GM13976 (cell line): Measurements from ENCODE around the gene PLOD2.

Experiments
- DNase-seq: peaks from one replicate; pipeline ENCODE4 v3.0.0; 2012; ENCODE audit warnings: low spot score
- in situ Hi-C: fragments of 300-500 bp; cut with MboI; formaldehyde crosslinking; loops from one replicate; pipeline ENCODE4 v1.12.0; 2022; ENCODE audit warnings: low sequenced_read_pairs, mixed read lengths, inconsistent platforms; ENCODE audit not compliant: unreplicated experiment
- TF ChIP-seq, protein P1 (sequence below): IDR thresholded peaks from 2 replicates; pipeline ENCODE4 v1.5.1; 2012; ENCODE audit warnings: borderline replicate concordance, mild to moderate bottlenecking; ENCODE audit not compliant: insufficient read depth; ENCODE audit errors: extremely low read depth, missing control alignments, control extremely low read depth

The PLOD2 gene

DNA sequence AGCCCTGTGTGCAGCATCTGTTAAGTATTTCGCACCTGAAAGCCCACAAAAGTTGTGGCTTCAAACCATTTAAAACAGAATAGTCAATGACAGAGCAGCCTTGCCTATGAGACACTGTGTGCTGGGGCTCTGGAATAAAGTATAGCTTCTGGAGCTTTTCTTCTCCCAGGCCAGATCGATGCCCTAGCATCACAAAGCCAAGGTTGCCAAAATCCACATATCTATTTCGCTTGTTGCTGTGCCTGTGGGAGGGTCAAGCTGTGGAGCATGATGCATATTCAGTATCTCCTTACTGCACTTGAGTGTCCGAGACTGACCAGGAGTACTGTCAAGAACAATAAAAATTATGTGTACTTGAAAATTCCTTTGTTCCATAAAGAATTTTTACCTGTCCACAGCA lies 7.6 kb downstream of the PLOD2 start:
- DNase-seq = no peak
- in situ Hi-C loops = no loop called here
- TF ChIP-seq, protein P1, sequence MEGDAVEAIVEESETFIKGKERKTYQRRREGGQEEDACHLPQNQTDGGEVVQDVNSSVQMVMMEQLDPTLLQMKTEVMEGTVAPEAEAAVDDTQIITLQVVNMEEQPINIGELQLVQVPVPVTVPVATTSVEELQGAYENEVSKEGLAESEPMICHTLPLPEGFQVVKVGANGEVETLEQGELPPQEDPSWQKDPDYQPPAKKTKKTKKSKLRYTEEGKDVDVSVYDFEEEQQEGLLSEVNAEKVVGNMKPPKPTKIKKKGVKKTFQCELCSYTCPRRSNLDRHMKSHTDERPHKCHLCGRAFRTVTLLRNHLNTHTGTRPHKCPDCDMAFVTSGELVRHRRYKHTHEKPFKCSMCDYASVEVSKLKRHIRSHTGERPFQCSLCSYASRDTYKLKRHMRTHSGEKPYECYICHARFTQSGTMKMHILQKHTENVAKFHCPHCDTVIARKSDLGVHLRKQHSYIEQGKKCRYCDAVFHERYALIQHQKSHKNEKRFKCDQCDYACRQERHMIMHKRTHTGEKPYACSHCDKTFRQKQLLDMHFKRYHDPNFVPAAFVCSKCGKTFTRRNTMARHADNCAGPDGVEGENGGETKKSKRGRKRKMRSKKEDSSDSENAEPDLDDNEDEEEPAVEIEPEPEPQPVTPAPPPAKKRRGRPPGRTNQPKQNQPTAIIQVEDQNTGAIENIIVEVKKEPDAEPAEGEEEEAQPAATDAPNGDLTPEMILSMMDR = no peak

DNA sequence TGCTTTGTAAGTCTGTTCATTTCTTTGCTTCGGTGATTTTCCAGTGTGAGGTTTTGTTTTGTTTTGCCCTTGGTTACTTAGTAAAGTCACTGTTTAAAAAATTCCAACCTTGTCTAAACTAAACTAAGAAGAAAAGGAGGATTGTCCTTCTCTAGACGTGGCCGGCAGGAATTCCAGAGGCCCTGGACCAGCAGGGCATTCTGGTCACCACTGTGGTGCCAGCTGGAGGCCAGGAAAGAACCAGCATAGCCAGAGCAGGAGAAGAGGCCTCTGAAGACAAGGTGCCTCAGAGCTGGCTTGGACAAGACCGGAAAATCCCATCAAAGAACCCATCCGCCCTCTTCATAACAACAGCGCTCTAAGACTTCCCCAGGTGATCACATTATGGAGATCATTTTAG lies 8.2 kb downstream of the PLOD2 start:
- TF ChIP-seq, protein P1 = no peak
- DNase-seq = no peak
- in situ Hi-C loops = no loop called here

DNA sequence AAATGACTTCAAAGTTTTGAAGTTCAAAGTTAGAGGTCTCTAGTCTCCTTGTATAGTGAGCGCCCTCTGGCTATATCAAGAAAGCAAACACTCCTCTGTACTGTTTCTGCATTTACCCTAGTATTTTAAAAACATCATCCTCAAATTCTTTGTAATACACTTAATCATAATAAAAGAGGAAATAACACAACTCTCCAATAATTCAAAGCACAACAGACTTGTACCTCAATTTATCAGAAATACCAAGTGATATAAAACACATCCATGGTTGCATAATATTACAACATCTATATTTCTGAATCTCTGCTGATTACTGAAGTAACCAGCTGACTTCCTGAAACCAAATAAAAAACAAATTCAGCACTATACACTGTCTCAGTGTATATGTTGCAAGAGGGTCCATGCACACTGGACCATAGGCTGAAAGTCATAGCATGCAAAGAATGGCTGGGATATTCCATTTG lies 12.5 kb downstream of the PLOD2 start:
- no peak for DNase-seq
- in situ Hi-C loops = no loop called here
- TF ChIP-seq, protein P1 = no peak

DNA sequence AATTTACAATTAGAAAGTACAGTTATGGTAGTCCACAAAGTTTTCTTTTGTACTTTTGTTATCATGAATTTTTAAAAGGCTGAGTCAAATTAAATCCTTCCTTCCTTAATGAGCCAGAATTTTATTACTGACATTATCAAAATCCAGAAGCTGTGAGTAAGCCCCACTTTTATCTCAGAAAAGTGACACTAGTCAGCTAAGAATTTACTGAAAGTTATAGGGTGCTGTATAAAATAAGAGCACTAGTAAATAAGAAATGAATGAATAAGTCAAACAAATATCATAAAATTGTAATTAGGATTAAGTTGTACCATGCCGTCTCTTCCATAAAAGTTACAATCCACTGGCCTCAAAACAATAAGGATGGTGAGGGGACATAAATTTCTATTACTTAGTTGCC lies 15.3 kb downstream of the PLOD2 start:
- in situ Hi-C loops = no loop called here
- TF ChIP-seq, protein P1 = no peak
- no peak for DNase-seq

DNA sequence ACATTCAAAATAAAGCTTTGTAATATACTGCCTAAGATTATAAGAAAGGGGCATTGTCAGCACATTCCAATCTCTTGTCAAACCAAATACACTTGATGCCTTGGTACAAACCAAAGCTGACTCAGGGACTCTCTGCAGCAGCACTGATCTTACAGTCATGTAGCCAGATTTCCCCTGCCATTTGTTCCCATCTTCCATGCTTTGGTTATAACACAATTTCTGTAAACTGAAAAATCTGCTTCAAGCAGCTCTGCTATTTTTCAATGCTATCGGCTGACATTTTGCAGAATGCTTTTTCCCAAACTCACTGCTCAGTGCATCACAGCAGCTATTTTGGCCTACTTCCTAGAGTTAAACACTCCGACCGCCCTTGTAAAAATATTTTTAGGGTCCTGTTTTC lies 18.2 kb downstream of the PLOD2 start:
- TF ChIP-seq, protein P1 = no peak
- no peak for DNase-seq
- in situ Hi-C loops = no loop called here

DNA sequence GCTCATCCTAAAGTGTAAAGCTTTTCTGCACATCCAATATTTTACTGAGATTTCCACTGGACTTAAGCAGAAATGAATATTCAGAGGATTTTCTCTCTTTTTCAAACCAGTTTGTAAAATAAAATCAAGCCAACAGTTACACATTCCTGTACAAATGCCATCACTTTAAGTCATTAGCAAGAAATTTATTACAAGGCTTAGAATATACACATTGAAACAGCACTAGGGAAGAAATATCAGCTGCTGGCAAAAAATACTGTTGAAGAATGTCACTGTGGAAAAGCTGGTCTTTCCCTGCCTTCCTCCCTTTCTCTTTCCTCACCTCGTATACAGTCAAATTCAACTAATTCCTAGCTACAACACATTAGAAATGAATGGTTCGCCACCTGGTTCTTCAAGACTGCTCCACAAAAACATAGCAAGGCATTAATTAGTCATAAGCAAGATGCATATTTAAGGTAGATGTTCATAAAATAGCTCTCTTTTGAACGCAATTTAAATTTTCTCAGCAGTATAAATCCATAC lies 21.3 kb downstream of the PLOD2 start:
- in situ Hi-C loops = no loop called here
- DNase-seq = no peak
- TF ChIP-seq, protein P1 = no peak
